A549 (cell line): ENCODE measurements around the gene ZNF385B.

ENCODE experiments used
- CEBPB ChIP-seq, 2 experiments: fragments of >200 bp in 1 of 2; sonication (Bioruptor Twin) in 1 of 2; formaldehyde crosslinking in 1 of 2; IDR thresholded peaks; 2 replicates each; pipeline ENCODE4 v1.6.1; 2012 to 2016
- CHD2 ChIP-seq: fragments of 150-350 bp; IDR thresholded peaks from 2 replicates; pipeline ENCODE4 v1.6.1; 2014; ENCODE audit warnings: low read length; ENCODE audit not compliant: partially characterized antibody
- FOSL2 ChIP-seq, 2 experiments: fragments of 450-650 bp in 1 of 2; fragments of >200 bp in 1 of 2; sonication (Bioruptor Twin) in 1 of 2; formaldehyde crosslinking; IDR thresholded peaks; 2 replicates each; pipeline versions ENCODE4 v1.5.0 to v1.6.1; 2016 to 2020; ENCODE audit warnings: mild to moderate bottlenecking in 1 of 2, moderate library complexity in 1 of 2
- MYC ChIP-seq: IDR thresholded peaks from 2 replicates; pipeline ENCODE4 v1.6.1; 2012; ENCODE audit warnings: mild to moderate bottlenecking, inconsistent platforms, low read length, improper control_type of control experiment, borderline replicate concordance
- NR3C1 ChIP-seq: fragments of >200 bp; sonication (Bioruptor Twin); formaldehyde crosslinking; IDR thresholded peaks from 3 replicates; pipeline ENCODE4 v1.6.1; 2017
- POLR2A ChIP-seq: IDR thresholded peaks from 2 replicates; pipeline ENCODE4 v1.6.1; 2012; ENCODE audit warnings: mild to moderate bottlenecking, low read length
- RAD21 ChIP-seq, 2 experiments: fragments of >200 bp in 1 of 2; sonication (Bioruptor Twin) in 1 of 2; formaldehyde crosslinking in 1 of 2; IDR thresholded peaks in 1 of 2; conservative IDR thresholded peaks in 1 of 2; 2 replicates in 1 of 2; 3 replicates in 1 of 2; pipeline ENCODE4 v1.6.1; 2012 to 2018; ENCODE audit warnings: inconsistent platforms in 1 of 2
- SREBF2 ChIP-seq: fragments of 450-650 bp; IDR thresholded peaks from 2 replicates; pipeline ENCODE4 v1.6.1; 2014; ENCODE audit warnings: mild to moderate bottlenecking, moderate library complexity
- TF ChIP-seq, protein P1 (sequence below): fragments of 450-650 bp; IDR thresholded peaks from 2 replicates; pipeline ENCODE4 v1.6.1; 2014; ENCODE audit warnings: antibody characterized with exemption
- TF ChIP-seq, protein P2 (sequence below): fragments of >200 bp; sonication (Bioruptor Twin); formaldehyde crosslinking; IDR thresholded peaks from 3 replicates; pipeline ENCODE4 v1.5.1; 2016
- TF ChIP-seq, protein P3 (sequence below): IDR thresholded peaks from 2 replicates; pipeline ENCODE4 v1.6.1; 2012

DNA sequence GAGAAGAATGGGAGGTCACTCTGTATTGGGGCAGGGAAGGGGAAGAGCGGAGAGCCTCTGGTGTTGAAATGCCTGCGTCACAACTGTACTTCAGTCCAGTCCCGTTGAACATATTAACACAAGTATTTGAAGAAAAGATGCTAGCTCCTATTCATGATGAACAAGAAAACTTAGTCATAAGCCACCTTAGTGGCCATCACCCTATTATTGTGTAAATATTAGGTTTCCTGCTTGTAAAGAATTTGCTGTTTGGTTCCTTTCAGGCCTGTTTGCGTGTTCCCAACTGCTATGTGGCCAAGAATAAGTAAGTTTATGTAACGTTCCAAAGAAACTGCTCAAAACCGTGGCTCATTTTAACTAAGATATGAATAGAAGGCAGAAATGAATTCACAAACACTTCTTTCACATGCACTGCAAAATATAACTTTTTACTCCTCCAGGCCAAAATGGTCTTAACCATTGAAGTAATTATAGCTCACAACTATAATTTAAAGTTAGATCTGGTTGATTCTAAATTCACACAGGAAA lies 204.3 kb downstream of the ZNF385B start:
- no peak for TF ChIP-seq NR3C1
- TF ChIP-seq, protein P1, sequence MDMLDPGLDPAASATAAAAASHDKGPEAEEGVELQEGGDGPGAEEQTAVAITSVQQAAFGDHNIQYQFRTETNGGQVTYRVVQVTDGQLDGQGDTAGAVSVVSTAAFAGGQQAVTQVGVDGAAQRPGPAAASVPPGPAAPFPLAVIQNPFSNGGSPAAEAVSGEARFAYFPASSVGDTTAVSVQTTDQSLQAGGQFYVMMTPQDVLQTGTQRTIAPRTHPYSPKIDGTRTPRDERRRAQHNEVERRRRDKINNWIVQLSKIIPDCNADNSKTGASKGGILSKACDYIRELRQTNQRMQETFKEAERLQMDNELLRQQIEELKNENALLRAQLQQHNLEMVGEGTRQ, result no peak
- no peak for TF ChIP-seq CHD2
- no peak for TF ChIP-seq MYC
- no peak for TF ChIP-seq FOSL2 (IDR thresholded peaks at IDR 0.05)
- TF ChIP-seq FOSL2 (CRISPR knock-in tag; IDR thresholded peaks at IDR 0.05), result no peak
- TF ChIP-seq POLR2A, result no peak
- TF ChIP-seq, protein P2, sequence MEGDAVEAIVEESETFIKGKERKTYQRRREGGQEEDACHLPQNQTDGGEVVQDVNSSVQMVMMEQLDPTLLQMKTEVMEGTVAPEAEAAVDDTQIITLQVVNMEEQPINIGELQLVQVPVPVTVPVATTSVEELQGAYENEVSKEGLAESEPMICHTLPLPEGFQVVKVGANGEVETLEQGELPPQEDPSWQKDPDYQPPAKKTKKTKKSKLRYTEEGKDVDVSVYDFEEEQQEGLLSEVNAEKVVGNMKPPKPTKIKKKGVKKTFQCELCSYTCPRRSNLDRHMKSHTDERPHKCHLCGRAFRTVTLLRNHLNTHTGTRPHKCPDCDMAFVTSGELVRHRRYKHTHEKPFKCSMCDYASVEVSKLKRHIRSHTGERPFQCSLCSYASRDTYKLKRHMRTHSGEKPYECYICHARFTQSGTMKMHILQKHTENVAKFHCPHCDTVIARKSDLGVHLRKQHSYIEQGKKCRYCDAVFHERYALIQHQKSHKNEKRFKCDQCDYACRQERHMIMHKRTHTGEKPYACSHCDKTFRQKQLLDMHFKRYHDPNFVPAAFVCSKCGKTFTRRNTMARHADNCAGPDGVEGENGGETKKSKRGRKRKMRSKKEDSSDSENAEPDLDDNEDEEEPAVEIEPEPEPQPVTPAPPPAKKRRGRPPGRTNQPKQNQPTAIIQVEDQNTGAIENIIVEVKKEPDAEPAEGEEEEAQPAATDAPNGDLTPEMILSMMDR, result no peak
- TF ChIP-seq, protein P3, sequence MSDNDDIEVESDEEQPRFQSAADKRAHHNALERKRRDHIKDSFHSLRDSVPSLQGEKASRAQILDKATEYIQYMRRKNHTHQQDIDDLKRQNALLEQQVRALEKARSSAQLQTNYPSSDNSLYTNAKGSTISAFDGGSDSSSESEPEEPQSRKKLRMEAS, result no peak
- TF ChIP-seq RAD21 (conservative IDR thresholded peaks at IDR 0.05 in 1 of 2, IDR thresholded peaks at IDR 0.05 in 1 of 2), result no peak
- no peak for TF ChIP-seq SREBF2
- no peak for TF ChIP-seq CEBPB (IDR thresholded peaks at IDR 0.05)
